OCI-LY1 (cell line): ENCODE data around the gene CADM1.

Source experiments
- CTCF ChIP-seq: fragments of 200-600 bp; sonication (generic), shearing (Covaris generic); IDR thresholded peaks from 2 replicates; pipeline ENCODE4 v1.5.1; 2017; ENCODE audit warnings: mild to moderate bottlenecking, antibody characterized with exemption, low read length, moderate library complexity, mixed read lengths
- EZH2 ChIP-seq: fragments of 200-600 bp; sonication (generic), shearing (Covaris generic); IDR thresholded peaks from 2 replicates; pipeline ENCODE4 v1.8.0; 2017; ENCODE audit warnings: borderline replicate concordance, mixed run types, mild to moderate bottlenecking, antibody characterized with exemption, low read length, moderate library complexity, mixed read lengths

- no peak for TF ChIP-seq EZH2
- no peak for TF ChIP-seq CTCF
These were observed 66.2 kb downstream of the CADM1 start for GRCh38 chr11:115437902-115438575.
